DMS79 treated with DMSO at 0.1 percent for 48 hours (cell line): Measurements from ENCODE around the gene MED6.

Experiments
- DNase-seq: peaks from one replicate; lab custom pipeline; 2025; lab: John Stamatoyannopoulos, UW

Gene MED6

GRCh38 chr14:70597731-70598130 lies 2.7 kb downstream of the MED6 start:
- no peak for DNase-seq

- DNase-seq: no peak
Observed at GRCh38 chr14:70595443-70596185, 4.8 kb downstream of the MED6 start.

- no peak for DNase-seq
Observed at GRCh38 chr14:70594461-70594860, 6.0 kb downstream of the MED6 start.

DNA sequence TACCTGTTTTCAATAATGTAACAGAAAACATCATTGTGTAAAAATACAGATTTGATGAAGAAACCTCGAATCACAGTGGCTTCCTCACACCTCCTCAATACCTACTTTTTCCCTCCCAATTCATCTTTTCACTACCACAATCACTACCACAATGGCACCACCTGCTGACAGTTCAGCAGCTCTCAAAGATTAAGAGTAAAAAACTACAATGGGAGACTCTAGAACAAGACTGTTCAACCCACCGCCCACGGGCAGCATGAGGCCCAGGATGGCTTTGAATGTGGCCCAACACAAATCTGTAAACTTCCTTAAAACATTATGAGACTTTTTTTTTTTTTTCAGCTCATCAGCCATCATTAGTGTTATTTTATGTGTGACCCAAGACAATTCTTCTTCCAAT lies 15.2 kb downstream of the MED6 start:
- DNase-seq: no peak

GRCh38 chr14:70576891-70577290 lies 23.6 kb downstream of the MED6 start:
- DNase-seq: no peak

- DNase-seq: no peak
Observed at GRCh38 chr14:70573050-70573449, 27.4 kb downstream of the MED6 start.

- DNase-seq: no peak
Observed at GRCh38 chr14:70571139-70571538, 29.3 kb downstream of the MED6 start.

DNA sequence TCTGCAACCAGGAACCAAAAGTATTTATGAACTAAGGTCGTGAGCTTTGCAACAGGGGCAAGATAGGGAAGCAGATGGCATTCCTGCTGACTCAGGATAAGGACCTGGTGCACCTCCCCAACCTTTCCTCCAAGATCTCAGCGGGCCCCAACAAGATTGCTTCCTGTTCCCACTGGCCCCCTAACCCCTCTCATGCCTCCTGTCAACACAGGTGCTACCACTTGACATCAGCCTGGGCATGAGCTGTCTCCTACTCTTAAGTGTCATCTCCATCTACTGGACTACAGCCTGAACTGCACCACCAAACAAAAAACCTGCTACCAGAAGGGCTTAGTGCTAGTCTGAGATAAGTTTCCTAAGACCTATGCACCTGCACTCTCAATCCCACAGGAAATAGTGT lies 32.7 kb downstream of the MED6 start:
- DNase-seq: no peak

GRCh38 chr14:70563869-70564268 lies 36.6 kb downstream of the MED6 start:
- DNase-seq: no peak

- no peak for DNase-seq
Observed at GRCh38 chr14:70563417-70563816, 37.0 kb downstream of the MED6 start.

DNA sequence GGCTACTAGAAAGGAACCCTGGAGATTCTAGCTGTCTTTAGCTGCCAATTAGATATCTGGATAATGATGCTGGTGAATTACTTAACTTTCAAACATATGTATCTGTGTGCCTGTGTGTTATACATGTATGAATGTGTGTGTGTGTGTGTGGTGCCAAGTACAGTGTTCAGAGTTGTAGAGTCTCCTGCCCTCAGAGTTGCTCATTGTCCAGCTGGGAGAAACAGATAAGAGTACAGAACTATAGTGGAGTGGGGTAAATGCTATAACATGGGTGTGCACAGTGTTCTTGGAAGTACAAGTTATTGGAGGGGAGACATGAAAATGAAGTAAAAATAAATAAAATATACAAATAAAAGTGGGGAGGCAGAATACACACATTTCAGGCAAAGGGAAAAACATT lies 42.1 kb downstream of the MED6 start:
- no peak for DNase-seq

DNA sequence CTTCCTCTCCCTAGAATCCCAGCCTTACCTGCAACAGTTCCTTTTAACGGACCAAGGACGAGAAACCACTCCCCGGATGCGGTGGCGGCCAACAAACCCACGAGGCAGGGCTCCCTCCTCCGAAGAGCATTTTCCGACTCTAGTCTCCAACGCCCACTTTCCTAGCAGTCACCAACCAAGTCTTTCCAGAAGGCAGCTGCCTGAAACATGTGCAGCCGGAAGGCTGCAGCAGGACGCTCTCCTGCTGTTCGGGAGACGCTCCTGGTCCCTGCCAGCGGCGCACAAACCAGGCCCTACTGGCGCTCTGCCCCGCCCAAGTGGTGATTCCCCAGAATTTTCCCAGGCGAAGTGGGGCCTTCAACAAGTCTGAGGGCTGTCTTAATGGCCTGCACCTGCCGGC lies 44.6 kb downstream of the MED6 start:
- DNase-seq: no peak

- DNase-seq: no peak
Observed at GRCh38 chr14:70538087-70538486, 62.4 kb downstream of the MED6 start.

DNA sequence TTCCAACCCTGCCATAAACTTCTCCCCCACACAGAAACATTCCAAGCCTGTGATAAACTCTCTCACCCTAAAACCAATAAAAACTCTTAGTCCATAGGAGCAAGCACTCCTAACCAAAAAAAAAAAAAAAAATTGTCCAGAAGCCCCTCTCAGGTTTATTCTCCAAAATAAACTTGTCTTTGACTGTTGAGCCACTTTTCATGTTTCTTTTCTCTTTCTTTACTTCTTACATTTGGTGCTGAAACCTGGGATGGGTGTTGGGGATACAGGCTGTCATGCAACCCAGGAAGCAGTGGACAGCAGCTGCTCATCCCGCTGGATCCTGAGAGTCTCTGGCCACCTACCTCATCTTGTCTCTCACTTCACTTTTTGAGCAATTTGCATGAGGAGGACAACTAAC lies 63.6 kb downstream of the MED6 start:
- DNase-seq: no peak

GRCh38 chr14:70534904-70535303 lies 65.6 kb downstream of the MED6 start, which contains the start of gene ADAM20:
Gene ADAM20, minus strand, starts transcription at chr14:70535004. Its CDS starts 10,247 bp downstream, at chr14:70524757.
- DNase-seq: no peak
